KG1 (cell line): ENCODE data around the gene SERPINA1.

Experiments
- DNase-seq: peaks from one replicate; lab custom pipeline; 2025; lab: John Stamatoyannopoulos, UW

SERPINA1 gene

DNA sequence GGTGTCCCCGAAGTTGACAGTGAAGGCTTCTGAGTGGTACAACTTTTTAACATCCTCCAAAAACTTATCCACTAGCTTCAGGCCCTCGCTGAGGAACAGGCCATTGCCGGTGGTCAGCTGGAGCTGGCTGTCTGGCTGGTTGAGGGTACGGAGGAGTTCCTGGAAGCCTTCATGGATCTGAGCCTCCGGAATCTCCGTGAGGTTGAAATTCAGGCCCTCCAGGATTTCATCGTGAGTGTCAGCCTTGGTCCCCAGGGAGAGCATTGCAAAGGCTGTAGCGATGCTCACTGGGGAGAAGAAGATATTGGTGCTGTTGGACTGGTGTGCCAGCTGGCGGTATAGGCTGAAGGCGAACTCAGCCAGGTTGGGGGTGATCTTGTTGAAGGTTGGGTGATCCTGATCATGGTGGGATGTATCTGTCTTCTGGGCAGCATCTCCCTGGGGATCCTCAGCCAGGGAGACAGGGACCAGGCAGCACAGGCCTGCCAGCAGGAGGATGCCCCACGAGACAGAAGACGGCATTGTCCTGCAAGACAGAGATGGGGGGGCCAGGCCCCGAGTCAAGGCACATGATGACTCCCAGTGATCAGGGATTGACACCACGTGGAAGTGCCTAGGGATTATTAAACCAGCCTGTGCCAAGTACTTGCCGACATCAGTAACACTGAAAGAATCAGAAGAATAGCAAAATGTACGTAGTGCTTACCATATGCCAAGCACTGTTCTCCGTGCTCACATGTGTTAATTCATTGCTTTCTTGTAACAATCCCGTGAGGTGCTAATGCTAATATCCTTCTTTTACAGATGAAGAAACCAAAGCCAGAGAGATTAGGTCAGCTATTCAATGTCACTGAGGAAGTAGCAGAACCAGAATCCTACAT is 5.4 kb downstream of the SERPINA1 start:
- no peak for DNase-seq

DNA sequence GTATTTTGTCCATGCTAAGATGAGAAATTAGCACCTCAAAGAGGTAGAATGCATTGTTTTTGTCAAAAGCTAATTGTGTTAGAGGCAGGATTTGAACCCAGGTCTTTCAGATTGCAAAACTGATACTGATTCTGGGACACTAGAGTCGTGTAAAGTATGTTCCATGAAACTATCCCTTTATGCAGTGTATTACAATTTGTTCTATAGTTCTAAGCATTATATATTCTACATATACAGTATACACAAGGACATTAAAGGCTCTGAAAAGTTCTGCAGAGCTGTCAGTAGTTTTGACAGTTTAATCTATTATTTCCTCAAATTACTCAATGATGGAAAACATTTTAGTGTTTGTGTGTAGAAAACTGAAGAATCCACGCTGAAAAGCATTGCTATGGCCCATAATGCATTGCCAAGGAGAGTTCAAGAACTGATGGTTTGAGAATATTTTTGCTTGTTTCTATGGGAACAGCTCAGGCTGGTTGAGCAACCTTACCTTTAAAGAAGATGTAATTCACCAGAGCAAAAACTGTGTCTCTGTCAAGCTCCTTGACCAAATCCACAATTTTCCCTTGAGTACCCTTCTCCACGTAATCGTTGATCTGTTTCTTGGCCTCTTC is 6.2 kb downstream of the SERPINA1 start:
- no peak for DNase-seq

DNA sequence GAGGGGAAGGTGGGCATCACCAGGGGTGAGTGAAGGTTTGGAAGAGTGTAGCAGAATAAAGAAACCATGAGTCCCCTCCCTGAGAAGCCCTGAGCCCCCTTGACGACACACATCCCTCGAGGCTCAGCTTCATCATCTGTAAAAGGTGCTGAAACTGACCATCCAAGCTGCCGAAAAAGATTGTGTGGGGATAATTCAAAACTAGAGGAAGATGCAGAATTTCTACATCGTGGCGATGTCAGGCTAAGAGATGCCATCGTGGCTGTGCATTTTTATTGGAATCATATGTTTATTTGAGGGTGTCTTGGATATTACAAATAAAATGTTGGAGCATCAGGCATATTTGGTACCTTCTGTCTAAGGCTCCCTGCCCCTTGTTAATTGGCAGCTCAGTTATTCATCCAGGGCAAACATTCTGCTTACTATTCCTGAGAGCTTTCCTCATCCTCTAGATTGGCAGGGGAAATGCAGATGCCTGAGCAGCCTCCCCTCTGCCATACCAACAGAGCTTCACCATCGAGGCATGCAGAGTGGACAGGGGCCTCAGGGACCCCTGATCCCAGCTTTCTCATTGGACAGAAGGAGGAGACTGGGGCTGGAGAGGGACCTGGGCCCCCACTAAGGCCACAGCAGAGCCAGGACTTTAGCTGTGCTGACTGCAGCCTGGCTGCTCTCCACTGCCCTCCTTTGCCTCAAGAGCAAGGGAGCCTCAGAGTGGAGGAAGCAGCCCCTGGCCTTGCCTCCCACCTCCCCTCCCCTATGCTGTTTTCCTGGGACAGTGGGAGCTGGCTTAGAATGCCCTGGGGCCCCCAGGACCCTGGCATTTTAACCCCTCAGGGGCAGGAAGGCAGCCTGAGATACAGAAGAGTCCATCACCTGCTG is 7.0 kb downstream of the SERPINA1 start:
- no peak for DNase-seq

DNA sequence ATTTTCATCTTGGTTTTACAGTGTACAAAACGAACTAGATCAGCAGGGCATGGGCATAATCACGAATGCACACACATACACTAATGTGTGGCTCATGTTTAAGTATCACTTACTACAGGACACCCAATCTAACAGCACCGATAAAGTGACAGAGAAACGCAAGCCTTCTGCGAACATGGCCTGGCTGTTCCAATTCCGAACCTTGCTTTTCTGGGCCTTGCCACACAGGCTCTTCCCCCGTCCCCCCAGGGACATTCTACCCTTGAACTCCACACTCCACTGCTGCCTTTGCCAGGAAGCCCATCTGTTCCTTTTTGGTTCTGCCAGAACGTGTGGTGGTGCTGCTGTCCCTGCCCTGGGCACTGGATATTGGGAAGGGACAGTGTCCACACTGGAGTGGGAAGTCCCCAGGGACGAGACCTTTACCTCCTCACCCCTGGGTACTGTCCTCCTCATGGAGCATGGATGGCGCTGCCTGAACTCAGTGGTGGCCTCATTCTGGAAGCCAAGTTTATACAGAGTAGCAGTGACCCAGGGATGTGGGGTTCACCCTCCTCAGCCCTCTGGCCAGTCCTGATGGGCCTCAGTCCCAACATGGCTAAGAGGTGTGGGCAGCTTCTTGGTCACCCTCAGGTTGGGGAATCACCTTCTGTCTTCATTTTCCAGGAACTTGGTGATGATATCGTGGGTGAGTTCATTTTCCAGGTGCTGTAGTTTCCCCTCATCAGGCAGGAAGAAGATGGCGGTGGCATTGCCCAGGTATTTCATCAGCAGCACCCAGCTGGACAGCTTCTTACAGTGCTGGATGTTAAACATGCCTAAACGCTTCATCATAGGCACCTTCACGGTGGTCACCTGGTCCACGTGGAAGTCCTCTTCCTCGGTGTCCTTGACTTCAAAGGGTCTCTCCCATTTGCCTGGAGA is 7.9 kb downstream of the SERPINA1 start:
- no peak for DNase-seq

DNA sequence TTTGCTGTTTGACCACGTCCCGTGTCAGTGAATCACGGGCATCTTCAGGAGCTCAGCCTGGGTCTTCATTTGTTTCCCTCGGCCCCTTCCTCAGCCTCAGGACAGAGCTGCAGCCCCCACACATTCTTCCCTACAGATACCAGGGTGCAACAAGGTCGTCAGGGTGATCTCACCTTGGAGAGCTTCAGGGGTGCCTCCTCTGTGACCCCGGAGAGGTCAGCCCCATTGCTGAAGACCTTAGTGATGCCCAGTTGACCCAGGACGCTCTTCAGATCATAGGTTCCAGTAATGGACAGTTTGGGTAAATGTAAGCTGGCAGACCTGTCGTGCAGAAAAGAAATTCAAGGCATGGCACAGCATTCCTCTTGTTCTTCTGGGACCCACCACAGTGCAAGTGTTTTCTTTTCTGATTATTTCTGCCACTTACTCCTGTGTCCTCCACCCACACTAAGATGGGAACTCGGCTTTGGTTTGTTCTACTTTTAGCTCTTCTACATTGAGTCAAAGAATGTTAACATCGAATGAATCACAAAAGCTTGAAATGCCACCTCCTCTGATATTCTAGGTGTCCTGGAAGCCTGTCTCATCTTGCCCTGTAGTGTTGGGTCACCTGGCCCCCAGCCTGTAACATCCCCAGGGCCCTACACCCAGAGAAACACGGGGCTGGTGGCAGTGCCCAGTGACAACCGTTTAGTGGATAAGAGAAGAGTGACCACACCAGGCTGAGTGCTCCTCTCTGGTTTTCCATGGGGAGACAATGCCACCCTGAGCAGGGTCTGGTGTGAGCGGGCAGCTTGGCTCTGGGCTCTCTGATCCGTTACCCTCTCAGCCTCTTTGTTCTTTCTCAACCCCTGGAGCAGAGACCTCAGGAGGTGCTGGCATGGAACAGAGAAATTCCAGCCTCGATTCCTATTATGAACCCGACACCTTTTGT is 8.8 kb downstream of the SERPINA1 start:
- no peak for DNase-seq

DNA sequence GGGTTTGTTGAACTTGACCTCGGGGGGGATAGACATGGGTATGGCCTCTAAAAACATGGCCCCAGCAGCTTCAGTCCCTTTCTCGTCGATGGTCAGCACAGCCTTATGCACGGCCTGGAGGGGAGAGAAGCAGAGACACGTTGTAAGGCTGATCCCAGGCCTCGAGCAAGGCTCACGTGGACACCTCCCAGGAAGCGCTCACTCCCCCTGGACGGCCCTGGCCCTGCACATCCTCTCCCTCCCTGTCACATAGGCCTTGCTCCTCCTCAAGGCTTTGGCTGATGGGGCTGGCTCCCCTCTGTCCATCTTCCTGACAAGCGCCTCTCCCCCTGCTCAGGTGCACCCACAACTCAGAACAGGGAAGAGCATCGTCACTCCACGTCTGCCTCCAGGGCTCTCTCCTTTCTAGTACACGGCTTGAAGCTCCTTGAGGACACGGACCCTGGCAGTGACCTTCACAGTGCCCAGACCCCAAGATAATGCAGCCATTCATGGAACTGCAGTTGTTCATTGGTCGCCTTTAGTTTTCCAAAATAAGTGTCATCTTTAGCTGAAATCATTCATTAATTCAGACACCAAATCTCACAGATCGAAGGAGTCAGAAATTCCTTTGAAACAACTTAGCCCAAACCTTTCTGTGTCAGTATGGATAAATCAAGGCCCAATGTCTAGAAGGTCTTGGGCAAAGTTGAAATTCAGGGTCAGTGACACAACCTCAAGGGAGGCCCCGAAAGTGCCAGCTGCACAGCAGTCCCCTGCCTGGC is 9.7 kb downstream of the SERPINA1 start:
- DNase-seq = no peak

DNA sequence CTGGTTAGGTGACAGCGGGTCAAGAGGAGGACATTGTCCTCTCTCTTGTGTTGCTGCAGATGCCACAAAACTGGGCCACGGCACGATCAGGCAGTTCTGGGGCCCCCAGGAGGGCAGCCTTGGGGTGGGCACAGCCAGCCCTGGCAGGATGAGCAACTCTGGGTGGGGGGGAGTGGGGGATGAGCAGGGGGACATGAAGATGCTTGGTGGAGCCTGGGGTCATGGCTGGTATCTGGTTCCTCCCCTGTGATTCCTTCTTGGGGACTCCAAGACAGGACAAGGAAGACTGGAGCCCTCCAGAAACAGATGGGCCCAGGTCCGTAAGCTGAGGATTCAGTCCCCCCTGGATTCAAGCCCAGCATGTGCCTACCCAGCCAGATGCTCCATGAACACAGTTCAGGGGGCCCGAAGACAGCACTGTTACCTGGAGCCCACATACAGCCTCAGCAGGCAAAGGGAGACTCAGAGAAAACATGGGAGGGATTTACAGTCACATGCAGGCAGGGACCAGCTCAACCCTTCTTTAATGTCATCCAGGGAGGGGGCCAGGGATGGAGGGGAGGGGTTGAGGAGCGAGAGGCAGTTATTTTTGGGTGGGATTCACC is 10.4 kb downstream of the SERPINA1 start:
- DNase-seq = no peak

DNA sequence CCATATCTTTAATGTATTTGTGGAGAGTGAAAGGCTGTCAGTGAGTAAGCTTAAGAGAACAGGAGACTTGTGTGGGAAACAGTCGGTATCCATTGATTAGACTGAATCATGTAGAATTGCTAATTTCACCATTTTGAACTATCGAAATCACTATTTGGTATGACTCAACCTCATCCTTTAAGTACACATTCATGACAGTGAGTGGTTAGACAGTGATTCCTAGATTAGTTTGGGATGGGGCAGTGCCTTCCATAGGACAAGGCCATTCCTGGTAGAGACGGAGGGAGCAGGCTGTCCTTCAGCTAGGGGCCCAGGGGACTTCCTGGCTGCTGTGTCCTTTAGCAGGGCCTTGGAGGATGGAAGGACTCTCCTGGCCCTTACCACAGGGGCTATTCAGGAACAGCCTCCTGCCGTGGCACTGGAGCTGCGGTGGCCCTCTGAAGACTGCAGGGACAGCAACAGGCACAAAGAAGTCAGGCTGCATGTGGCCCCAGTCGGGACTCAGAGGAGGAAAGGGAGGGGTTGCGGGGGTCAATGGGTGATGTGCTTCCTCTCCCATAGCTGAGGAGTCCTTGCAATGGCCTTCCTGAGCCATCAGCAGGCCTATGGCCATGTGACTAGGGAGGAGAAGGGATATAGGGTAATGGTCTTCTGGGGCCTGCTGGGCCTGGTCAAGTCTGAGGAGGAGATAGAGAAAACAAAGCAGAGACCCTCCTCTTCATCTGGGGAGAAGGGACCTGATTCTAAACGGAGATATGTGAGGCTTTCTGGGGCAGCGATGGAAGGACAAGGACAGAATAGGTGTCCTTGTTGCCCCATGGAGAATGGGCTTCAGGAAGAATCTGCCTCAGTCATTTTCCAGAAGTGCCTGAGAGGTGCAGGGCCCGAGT is 11.2 kb downstream of the SERPINA1 start:
- no peak for DNase-seq

DNA sequence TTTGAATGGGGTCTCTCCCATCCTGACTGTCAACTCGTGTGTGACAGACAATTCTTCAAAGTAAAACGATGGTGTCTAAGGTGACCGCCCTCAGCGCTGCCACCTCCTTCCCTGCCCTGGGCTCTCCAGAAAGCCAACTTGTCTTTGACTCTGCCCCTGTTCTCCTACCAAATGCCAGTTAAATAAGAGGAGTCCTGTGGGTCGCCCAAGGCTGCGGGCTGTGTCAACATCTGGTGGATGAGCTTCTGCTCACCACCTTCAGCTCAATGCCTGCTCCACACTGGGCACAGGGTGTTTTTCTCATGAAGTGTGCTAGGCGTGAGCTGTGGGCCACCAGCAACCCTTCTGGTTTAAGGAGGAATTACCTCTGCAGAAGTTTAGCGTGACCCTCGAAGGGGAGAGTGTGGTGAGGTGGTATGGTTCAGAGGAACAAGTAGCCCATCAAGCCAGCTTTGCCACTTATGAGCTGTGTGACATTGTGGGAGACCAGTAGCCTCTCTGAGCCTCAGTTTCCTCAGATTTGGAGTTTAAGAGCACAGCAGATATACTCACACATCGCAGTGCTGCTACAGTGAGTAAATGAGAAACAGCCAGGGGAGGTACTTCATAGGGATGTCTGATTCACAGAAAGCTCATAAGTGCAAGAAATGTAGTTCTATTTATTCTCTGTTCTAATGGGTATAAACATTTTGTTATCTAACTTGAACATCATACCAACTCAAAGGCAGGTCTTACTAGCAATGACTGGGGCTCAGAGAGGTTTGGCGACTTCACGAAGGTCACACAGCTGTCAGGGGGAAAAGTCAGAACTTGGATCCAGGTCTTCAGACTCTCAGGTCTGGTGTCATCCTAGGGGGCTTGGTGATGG is 12.1 kb downstream of the SERPINA1 start:
- DNase-seq = no peak

DNA sequence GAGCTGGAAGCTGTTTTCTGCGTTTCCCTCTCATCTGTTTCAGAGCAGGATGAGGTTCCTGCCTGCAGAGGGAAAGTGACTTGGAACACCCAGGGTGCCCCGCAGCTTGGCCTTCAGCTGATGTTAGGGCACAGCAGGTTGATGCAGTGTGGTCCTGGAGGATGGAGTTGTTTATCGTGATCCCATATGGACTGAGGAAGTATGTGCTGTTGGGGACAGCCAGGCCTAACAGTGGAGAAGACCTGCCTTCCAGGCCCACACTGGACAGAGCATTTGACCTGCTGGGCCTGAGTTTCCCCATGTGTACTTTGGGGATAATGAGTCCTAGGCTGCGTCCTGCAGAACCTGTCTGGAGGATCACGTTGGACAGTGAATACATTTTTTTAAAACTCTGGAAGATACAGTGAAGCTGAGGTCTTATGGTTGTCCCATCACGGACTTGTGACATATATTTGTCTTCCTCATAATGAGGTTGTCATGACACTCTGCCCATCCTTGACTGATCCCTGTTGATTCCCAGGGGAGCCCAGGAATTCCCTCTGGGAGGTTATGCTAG is 12.8 kb downstream of the SERPINA1 start:
- no peak for DNase-seq

DNA sequence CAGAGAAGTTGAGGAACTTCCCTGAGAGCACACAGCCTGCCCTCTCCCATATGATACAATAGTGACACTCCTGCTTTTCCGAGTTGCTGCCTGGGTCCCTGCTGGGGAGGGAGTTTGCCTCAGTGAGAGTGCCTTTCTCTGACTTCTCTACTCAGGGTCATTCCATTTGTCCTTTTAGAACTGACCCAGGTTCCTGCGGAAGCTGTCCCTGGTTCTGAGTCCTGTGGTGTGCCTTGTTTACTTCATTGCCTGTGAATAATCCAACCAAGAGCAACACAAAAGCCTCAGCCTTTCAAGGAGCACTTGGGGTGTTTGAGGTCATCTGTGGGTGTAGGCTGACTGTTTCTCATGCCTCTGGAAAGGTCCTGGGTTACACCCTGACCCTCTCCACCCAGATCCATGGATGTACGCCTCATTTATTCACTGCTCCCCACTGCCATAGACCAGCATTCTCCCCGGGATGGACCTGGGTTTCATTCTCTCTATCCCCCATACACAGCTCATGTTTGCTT is 13.6 kb downstream of the SERPINA1 start:
- no peak for DNase-seq

DNA sequence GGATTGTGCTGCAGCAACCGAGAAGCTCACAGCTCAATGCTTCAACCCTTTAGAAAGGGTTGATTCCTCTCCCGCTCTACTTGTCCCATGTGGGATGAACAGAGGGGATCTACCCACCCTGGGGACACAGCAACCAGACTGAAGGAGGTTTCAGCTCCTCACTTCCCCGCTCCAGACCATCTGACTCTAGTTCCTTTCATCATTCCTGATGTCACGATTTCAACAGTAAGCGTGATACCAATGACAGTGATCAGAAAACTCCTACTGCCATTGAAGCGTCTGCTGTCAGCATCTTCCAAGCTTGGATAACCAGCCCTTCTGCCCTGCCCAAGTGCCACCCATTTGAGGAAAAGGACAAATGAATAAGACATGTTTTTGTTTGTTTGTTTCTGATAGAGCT is 14.3 kb downstream of the SERPINA1 start:
- DNase-seq = no peak

DNA sequence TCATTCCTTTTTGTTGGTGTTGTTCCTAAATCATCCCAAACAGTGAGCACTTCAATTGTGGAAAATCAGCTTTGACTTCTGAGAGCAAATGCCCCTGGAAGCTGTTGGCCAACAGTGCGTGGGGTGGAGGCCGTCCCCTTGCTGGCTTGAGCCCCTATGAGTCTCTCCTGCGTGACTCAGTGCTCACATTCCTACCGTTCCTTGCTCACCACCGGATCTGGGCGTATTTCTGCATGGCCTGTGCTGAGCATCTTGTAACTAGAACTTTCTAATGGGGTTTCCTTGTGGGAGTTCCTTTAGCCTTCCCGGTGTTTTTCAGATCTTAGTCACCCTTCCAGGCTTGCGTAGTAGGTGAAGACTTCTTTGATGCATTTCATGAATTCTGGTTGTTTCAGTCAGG is 14.7 kb downstream of the SERPINA1 start:
- DNase-seq = no peak

DNA sequence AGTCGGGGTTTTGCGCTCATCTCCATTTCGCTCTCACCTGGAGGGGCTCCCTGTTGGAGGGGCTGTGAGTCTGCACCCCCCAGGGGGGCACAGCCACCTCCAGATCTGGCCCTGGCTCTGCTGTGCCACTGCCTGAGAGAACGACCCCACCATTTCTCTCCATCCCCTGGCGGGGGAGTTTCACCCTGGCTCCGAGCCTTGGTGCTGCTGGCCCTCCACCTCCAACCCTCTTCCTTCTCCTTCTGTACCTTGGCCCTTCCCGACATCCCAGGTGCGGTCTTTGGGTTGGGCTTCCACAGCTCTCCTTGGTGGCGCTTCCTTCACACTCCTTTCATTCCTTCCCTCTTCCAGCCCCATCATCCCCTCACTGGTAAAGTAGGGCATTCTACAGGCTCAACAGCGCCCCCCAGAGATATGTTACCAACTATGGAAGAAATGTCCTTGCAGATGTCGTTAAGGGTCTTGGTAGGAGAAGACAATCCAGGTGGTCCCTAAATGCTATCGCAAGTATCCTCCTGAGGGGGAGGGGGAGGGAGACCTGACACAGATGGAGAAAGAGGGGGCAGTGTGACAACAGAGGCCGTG is 16.3 kb downstream of the SERPINA1 start:
- no peak for DNase-seq

DNA sequence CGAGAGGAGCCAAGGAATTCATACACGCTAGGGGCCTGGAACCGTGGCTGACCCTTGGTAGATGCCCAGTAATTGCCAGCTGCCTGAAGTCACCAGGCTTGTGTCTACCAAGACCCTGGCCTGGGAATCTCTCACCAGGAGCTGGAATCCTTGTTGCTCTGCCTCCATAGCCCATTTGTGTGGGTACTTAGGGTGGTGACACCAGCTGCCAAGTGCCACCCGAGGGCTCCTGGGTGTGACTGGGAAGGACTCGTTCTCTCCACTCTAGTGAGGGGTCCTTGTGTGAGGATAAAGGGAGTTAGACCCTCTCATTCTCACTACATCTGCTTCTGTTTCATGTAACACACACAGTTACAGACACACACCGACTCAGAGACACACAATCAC is 17.9 kb downstream of the SERPINA1 start:
- DNase-seq = no peak
